ENCODE measurements around the gene DNAH1.

- TF ChIP-seq CTCF (IDR thresholded peaks at IDR 0.05) (no peak), POLR2AphosphoS5 (IDR thresholded peaks at IDR 0.05; ENCODE audit: low read depth, low read length) (no peak), SIN3A (IDR thresholded peaks at IDR 0.05; ENCODE audit: borderline replicate concordance, insufficient read depth, low read depth, low read length) (no peak)
- TF ChIP-seq, protein P1, sequence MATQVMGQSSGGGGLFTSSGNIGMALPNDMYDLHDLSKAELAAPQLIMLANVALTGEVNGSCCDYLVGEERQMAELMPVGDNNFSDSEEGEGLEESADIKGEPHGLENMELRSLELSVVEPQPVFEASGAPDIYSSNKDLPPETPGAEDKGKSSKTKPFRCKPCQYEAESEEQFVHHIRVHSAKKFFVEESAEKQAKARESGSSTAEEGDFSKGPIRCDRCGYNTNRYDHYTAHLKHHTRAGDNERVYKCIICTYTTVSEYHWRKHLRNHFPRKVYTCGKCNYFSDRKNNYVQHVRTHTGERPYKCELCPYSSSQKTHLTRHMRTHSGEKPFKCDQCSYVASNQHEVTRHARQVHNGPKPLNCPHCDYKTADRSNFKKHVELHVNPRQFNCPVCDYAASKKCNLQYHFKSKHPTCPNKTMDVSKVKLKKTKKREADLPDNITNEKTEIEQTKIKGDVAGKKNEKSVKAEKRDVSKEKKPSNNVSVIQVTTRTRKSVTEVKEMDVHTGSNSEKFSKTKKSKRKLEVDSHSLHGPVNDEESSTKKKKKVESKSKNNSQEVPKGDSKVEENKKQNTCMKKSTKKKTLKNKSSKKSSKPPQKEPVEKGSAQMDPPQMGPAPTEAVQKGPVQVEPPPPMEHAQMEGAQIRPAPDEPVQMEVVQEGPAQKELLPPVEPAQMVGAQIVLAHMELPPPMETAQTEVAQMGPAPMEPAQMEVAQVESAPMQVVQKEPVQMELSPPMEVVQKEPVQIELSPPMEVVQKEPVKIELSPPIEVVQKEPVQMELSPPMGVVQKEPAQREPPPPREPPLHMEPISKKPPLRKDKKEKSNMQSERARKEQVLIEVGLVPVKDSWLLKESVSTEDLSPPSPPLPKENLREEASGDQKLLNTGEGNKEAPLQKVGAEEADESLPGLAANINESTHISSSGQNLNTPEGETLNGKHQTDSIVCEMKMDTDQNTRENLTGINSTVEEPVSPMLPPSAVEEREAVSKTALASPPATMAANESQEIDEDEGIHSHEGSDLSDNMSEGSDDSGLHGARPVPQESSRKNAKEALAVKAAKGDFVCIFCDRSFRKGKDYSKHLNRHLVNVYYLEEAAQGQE (IDR thresholded peaks at IDR 0.05; ENCODE audit: insufficient read depth in 1 of 2, low read depth in 2 of 2, low read length in 1 of 2): no peak
Measured at GRCh38 chr3:52294320-52295150, 21.6 kb upstream of the DNAH1 start.

Data from Panc1 (cell line).